Neural crest cell (in vitro differentiated cells): ENCODE data around the gene EDA. TPM values are rescaled to one million over a fixed set of nuclear protein-coding genes. Genes with fewer than 3 reads are reported as not detected.

Experiments used
- DNase-seq: peaks from one replicate; pipeline ENCODE4 v3.0.0; 2021; ENCODE audit warnings: low read depth, mixed read lengths, low spot score
- H3K27ac Mint-ChIP-seq: one replicate; pipeline ENCODE4 v1.8.0; 2021; ENCODE audit warnings: mild to moderate bottlenecking, mixed read lengths; ENCODE audit not compliant: unreplicated experiment
- H3K27me3 Mint-ChIP-seq: 2 replicates; pipeline ENCODE4 v1.8.0; 2021; ENCODE audit warnings: low read depth, mild to moderate bottlenecking, mixed read lengths
- H3K36me3 Mint-ChIP-seq: 2 replicates; pipeline ENCODE4 v1.8.0; 2021; ENCODE audit warnings: low read depth, mild to moderate bottlenecking, mixed read lengths
- H3K4me1 Mint-ChIP-seq: 2 replicates; pipeline ENCODE4 v1.8.0; 2021; ENCODE audit warnings: mixed read lengths
- H3K4me3 Mint-ChIP-seq: one replicate; pipeline ENCODE4 v1.8.0; 2021; ENCODE audit warnings: mild to moderate bottlenecking, mixed read lengths
- H3K9me3 Mint-ChIP-seq: 2 replicates; pipeline ENCODE4 v1.8.0; 2021; ENCODE audit warnings: mixed read lengths
- CTCF ChIP-seq: fragments of 200-600 bp; sonication (generic); conservative IDR thresholded peaks from 2 replicates; pipeline ENCODE4 v1.5.0; 2021; ENCODE audit warnings: antibody characterized with exemption, mild to moderate bottlenecking
- long read RNA-seq: library from polyadenylated mRNA; unstranded; transcript quantifications from one replicate; pipeline ENCODE4 v2.0.0, GENCODE V29; 2020
- total RNA-seq: library from RNA; stranded (reverse); gene quantifications from 2 replicates; pipeline ENCODE4 v1.2.1, GENCODE V29; 2021

EDA gene
- total RNA-seq: 1.8 and 2.5 TPM in 2 replicates
- long read RNA-seq, partial matches to known transcripts: 0 of 2 reads
- long read RNA-seq, other reads (novel, unspliced or antisense): 2 of 2 reads

DNA sequence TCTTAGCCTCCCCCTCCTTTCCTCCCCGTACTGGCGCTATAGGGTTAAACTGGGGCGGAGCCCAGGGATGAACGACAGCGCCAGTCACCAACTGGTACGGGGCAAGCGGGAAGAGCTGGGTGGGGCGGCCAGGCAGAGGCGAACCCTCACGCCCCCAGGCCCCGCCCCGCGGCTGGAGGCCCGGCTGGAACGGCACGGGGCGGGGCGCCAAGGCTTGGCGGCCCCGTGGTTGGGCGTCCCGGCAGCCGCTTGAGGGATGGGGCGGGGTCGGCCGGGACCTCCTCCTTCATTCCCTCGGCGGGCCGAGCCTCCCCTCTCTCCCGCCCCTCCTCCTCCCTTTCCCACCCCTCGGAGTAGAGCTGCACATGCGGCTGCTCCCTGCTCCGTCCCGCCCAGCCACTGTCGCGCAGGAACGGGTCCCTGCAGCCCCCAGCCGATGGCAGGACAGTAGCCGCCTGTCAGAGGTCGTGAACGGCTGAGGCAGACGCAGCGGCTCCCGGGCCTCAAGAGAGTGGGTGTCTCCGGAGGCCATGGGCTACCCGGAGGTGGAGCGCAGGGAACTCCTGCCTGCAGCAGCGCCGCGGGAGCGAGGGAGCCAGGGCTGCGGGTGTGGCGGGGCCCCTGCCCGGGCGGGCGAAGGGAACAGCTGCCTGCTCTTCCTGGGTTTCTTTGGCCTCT is at the start of gene EDA:
Gene EDA, plus strand, starts transcription at position 335 of the 678 bp plus-strand sequence.
- TF ChIP-seq CTCF: no peak
- peaks cover 3% of the 10 kb centered on the region for H3K9me3 Mint-ChIP-seq
- H3K4me1 Mint-ChIP-seq: peaks cover 16% of the 10 kb centered on the region
- H3K27ac Mint-ChIP-seq: no peak within 1 kb of the TSS
- DNase-seq: peak; percentile 69
- peak within 1 kb of the TSS; percentile 82 for H3K4me3 Mint-ChIP-seq
- no peaks in the 10 kb centered on the region for H3K36me3 Mint-ChIP-seq
- peaks cover 19% of the 10 kb centered on the region for H3K27me3 Mint-ChIP-seq

DNA sequence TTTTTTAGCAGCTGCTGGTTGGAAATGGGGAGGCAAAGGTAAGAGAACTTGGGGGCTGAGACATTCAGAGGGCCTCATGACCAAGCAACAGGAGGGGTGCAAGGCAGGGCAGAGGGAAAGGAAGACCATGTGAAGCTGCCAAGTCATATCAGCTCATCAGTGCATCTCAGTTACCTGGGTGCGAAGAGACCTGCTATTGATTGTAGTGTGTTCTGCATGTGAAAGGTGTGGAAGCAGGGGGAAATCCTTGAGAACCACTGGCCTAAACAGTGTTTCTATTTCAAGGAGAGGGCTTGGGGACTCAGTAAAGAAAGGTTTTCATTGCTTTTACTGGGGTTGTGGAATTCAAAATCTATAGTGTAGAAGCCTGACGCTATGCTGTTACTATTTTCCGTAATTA is 47.1 kb upstream of the EDA start:
- Mint-ChIP-seq H3K27me3 (no peaks in the 10 kb centered on the region), H3K36me3 (no peaks in the 10 kb centered on the region), H3K27ac (no peak overlapping the region), H3K9me3 (peaks cover 5% of the 10 kb centered on the region), H3K4me1 (peaks cover 4% of the 10 kb centered on the region), H3K4me3 (no peak overlapping the region)
- no peak for TF ChIP-seq CTCF
- DNase-seq: no peak

DNA sequence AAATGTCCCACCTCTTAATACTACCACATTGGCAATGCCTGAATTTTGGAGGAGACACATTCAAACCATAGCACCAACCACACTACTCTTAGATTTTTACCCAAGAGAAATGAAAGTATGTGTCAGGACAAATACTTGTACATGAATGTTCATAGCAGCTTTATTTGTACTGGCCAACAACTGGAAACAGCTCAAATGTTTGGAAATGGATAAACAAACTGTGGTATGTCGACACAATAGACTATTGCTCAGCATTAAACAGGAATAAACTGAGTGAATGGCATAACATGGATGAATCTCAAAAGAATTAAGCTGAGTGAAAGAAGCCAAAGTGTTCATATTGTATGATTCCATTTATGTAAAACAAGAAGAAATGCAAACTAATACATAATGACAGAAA is 18.5 kb upstream of the EDA start:
- Mint-ChIP-seq H3K4me1 (no peaks in the 10 kb centered on the region), H3K36me3 (no peaks in the 10 kb centered on the region), H3K4me3 (no peak overlapping the region), H3K27ac (no peak overlapping the region), H3K9me3 (peaks cover 2% of the 10 kb centered on the region), H3K27me3 (no peaks in the 10 kb centered on the region)
- TF ChIP-seq CTCF: no peak
- no peak for DNase-seq

DNA sequence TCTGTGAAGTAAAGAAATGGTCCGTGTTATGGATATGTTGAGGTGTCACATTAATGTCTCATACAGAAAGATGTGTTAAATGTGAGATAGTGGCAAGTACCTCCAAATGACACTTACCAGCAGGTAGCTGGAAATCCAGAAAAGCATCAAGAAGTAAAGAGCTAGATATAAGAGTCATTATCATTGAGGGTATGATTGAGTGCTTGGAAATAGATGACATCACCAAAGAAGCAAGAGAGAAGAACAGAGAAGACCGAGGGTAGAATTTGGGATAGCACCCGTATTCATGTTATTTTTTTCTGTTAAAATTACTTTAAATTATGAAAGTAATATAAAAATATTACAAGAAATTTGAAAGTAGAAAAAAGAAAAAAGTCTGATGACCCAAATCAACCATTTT is 15.7 kb upstream of the EDA start:
- DNase-seq: no peak
- Mint-ChIP-seq H3K27me3 (no peaks in the 10 kb centered on the region), H3K36me3 (no peaks in the 10 kb centered on the region), H3K4me3 (no peak overlapping the region), H3K9me3 (peaks cover 2% of the 10 kb centered on the region), H3K4me1 (peaks cover 7% of the 10 kb centered on the region), H3K27ac (no peak overlapping the region)
- no peak for TF ChIP-seq CTCF

DNA sequence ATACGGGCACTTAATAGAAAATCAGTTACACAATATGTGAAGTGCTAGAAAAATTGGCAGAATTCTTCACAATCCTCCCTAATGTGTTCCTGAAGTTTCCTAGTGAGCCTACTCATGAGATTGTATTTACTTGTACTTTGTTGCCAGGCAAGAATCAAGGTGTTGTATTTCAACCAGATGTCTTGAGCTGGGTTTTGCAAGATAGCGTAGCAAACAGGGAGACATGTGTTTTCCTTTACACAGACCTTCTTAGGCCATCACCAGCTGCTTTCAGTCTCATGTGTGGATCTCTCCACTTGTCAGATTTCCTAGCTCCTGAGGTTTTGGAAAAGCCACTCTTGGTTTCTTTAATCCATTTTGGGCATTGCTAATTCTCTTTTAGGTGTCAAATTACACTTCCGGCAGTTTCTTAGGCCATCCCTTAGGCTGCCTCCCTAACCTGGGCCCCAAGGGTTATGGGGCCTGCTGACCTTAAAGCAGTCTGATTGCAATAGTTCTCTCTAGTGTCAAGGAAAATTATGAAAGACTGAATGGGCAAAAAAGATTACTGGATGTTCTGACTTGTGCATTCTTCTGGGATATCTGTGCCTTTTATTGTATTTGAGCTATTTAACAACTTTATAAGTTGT is 12.2 kb upstream of the EDA start:
- Mint-ChIP-seq H3K9me3 (no peaks in the 10 kb centered on the region), H3K27ac (no peak overlapping the region), H3K36me3 (no peaks in the 10 kb centered on the region), H3K4me3 (no peak overlapping the region), H3K4me1 (peaks cover 11% of the 10 kb centered on the region), H3K27me3 (no peaks in the 10 kb centered on the region)
- no peak for DNase-seq
- no peak for TF ChIP-seq CTCF
